Breast epithelium (tissue), 3 donors: ENCODE results near the gene MTUS2.

Experiments used
- POLR2A ChIP-seq: fragments of 450-650 bp; IDR thresholded peaks from one replicate; pipeline ENCODE4 v1.6.1; 2016; ENCODE audit warnings: antibody characterized with exemption, mild to moderate bottlenecking, moderate library complexity
- TF ChIP-seq, protein P1 (sequence below), 3 donors: fragments of 450-650 bp; IDR thresholded peaks; one replicate each; pipeline ENCODE4 v1.5.1; 2016 to 2017; ENCODE audit warnings: antibody characterized with exemption in 3 of 3, mild to moderate bottlenecking in 3 of 3, moderate library complexity in 3 of 3

GRCh38 chr13:29476046-29476445 is 655.9 kb downstream of the MTUS2 start:
- TF ChIP-seq, protein P1, sequence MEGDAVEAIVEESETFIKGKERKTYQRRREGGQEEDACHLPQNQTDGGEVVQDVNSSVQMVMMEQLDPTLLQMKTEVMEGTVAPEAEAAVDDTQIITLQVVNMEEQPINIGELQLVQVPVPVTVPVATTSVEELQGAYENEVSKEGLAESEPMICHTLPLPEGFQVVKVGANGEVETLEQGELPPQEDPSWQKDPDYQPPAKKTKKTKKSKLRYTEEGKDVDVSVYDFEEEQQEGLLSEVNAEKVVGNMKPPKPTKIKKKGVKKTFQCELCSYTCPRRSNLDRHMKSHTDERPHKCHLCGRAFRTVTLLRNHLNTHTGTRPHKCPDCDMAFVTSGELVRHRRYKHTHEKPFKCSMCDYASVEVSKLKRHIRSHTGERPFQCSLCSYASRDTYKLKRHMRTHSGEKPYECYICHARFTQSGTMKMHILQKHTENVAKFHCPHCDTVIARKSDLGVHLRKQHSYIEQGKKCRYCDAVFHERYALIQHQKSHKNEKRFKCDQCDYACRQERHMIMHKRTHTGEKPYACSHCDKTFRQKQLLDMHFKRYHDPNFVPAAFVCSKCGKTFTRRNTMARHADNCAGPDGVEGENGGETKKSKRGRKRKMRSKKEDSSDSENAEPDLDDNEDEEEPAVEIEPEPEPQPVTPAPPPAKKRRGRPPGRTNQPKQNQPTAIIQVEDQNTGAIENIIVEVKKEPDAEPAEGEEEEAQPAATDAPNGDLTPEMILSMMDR (IDR thresholded peaks at IDR 0.05) = no peak
- no peak for TF ChIP-seq POLR2A
